IMR-90 (cell line): ENCODE measurements around the gene AQP6. TPM values are rescaled to one million over a fixed set of nuclear protein-coding genes. Genes with fewer than 3 reads are reported as not detected.

Experiments
- ATAC-seq: fragments of 200-7000 bp; cut with Tn5 transposase; 2 replicates; pipeline ENCODE4 v1.9.1; 2020; ENCODE audit warnings: low read depth, mild to moderate bottlenecking, moderate library complexity
- BruUV-seq: library from RNA; stranded (reverse); fragments of 400-500 nt; replicated peaks from 2 replicates; lab custom pipeline; 2021; lab: Mats Ljungman, UMichigan
- CTCF ChIA-PET: fragments of 300-600 bp; formaldehyde crosslinking; extraction: SDS; loops from one replicate; lab custom pipeline; 2021; ENCODE audit warnings: antibody characterized with exemption; lab: Yijun Ruan, JAX
- POLR2A ChIA-PET: fragments of 300-600 bp; sonication (Branson Sonifier 250); formaldehyde crosslinking; loops from one replicate; lab custom pipeline; 2022; ENCODE audit warnings: antibody characterized with exemption; ENCODE audit not compliant: unreplicated experiment; lab: Charles Lee
- DNase-seq: peaks from one replicate; pipeline ENCODE4 v3.0.0; 2013
- H2AFZ ChIP-seq: replicated peaks from 2 replicates; pipeline ENCODE3; 2013; ENCODE audit warnings: low read length, mild to moderate bottlenecking; ENCODE audit not compliant: poor library complexity
- H2AK5ac ChIP-seq: 2 replicates; pipeline ENCODE4 v1.6.1; 2013; ENCODE audit warnings: low read depth, low read length, inconsistent platforms
- H2AK9ac ChIP-seq: replicated peaks from 2 replicates; pipeline ENCODE3; 2013; ENCODE audit warnings: mild to moderate bottlenecking, low read depth, low read length, moderate library complexity; ENCODE audit not compliant: poor library complexity
- H2BK120ac ChIP-seq: 2 replicates; pipeline ENCODE4 v1.6.1; 2013; ENCODE audit warnings: low read depth, low read length, inconsistent platforms
- H2BK15ac ChIP-seq: 3 replicates; pipeline ENCODE4 v1.6.1; 2013; ENCODE audit warnings: low read depth, low read length, inconsistent platforms
- H2BK20ac ChIP-seq: 2 replicates; pipeline ENCODE4 v1.6.1; 2013; ENCODE audit warnings: low read depth, mild to moderate bottlenecking, inconsistent platforms, low read length, moderate library complexity
- H2BK5ac ChIP-seq: 2 replicates; pipeline ENCODE4 v1.6.1; 2013; ENCODE audit warnings: mild to moderate bottlenecking, low read depth, low read length, inconsistent platforms; ENCODE audit not compliant: poor library complexity, severe bottlenecking
- H3K14ac ChIP-seq: replicated peaks from 2 replicates; pipeline ENCODE4 v1.6.1; 2013; ENCODE audit warnings: low read depth, low read length, inconsistent platforms
- H3K18ac ChIP-seq: 2 replicates; pipeline ENCODE4 v1.6.1; 2013; ENCODE audit warnings: low read depth, low read length, control low read depth
- H3K23ac ChIP-seq: 2 replicates; pipeline ENCODE4 v1.6.1; 2013; ENCODE audit warnings: low read depth, low read length, inconsistent platforms
- H3K27ac ChIP-seq: 2 replicates; pipeline ENCODE4 v1.5.1; 2013; ENCODE audit warnings: mild to moderate bottlenecking, control low read depth, low read length; ENCODE audit not compliant: insufficient read depth
- H3K27me3 ChIP-seq: 2 replicates; pipeline ENCODE4 v1.6.1; 2013; ENCODE audit warnings: low read length; ENCODE audit not compliant: control insufficient read depth, insufficient read depth
- H3K36me3 ChIP-seq: 2 replicates; pipeline ENCODE4 v1.6.1; 2013; ENCODE audit warnings: low read length, mixed read lengths; ENCODE audit not compliant: control insufficient read depth, insufficient read depth
- H3K4ac ChIP-seq: 2 replicates; pipeline ENCODE4 v1.6.1; 2013; ENCODE audit warnings: low read depth, low read length, inconsistent platforms
- H3K4me1 ChIP-seq: 2 replicates; pipeline ENCODE4 v1.6.1; 2013; ENCODE audit warnings: low read length, mixed read lengths; ENCODE audit not compliant: control insufficient read depth, insufficient read depth
- H3K4me2 ChIP-seq: 2 replicates; pipeline ENCODE4 v1.6.1; 2013; ENCODE audit warnings: low read depth, mild to moderate bottlenecking, control low read depth, low read length, moderate library complexity
- H3K4me3 ChIP-seq: 2 replicates; pipeline ENCODE4 v1.5.1; 2013; ENCODE audit warnings: low read depth, mild to moderate bottlenecking, control low read depth, low read length, moderate library complexity; ENCODE audit not compliant: insufficient read depth
- H3K56ac ChIP-seq: 2 replicates; pipeline ENCODE4 v1.6.1; 2013; ENCODE audit warnings: low read length, inconsistent platforms; ENCODE audit not compliant: insufficient read depth; ENCODE audit errors: extremely low read depth
- H3K79me1 ChIP-seq, 2 experiments: 2 replicates each; pipeline ENCODE4 v1.6.1; 2013; ENCODE audit warnings: low read length in 2 of 2, inconsistent platforms in 1 of 2, low read depth in 1 of 2
- H3K9ac ChIP-seq: 2 replicates; pipeline ENCODE4 v1.6.1; 2013; ENCODE audit warnings: low read depth, low read length, control low read depth
- H3K9me1 ChIP-seq: 2 replicates; pipeline ENCODE4 v1.6.1; 2013; ENCODE audit warnings: low read length, inconsistent platforms; ENCODE audit not compliant: insufficient read depth
- H3K9me3 ChIP-seq: 2 replicates; pipeline ENCODE4 v1.6.1; 2013; ENCODE audit warnings: low read length; ENCODE audit not compliant: control insufficient read depth, insufficient read depth
- H4K20me1 ChIP-seq: 2 replicates; pipeline ENCODE4 v1.6.1; 2013; ENCODE audit warnings: low read length, inconsistent platforms; ENCODE audit not compliant: insufficient read depth
- H4K5ac ChIP-seq: 2 replicates; pipeline ENCODE4 v1.6.1; 2013; ENCODE audit warnings: mild to moderate bottlenecking, low read depth, low read length, control low read depth
- H4K8ac ChIP-seq, 2 experiments: 2 replicates each; pipeline ENCODE4 v1.6.1; 2013; ENCODE audit warnings: low read depth in 2 of 2, low read length in 2 of 2, control low read depth in 1 of 2, inconsistent platforms in 1 of 2
- H4K91ac ChIP-seq: 2 replicates; pipeline ENCODE4 v1.6.1; 2013; ENCODE audit warnings: low read depth, low read length, inconsistent platforms; ENCODE audit not compliant: insufficient read depth
- BHLHE40 ChIP-seq: fragments of 150-350 bp; IDR thresholded peaks from 2 replicates; pipeline ENCODE4 v1.6.1; 2016; ENCODE audit warnings: mild to moderate bottlenecking, low read depth, low read length
- CEBPB ChIP-seq: IDR thresholded peaks from 2 replicates; pipeline ENCODE4 v1.6.1; 2012; ENCODE audit warnings: low read depth, low read length, improper control_type of control experiment
- FOS ChIP-seq: fragments of 150-350 bp; IDR thresholded peaks from 2 replicates; pipeline ENCODE4 v1.6.1; 2016; ENCODE audit warnings: low read depth, low read length
- MXI1 ChIP-seq: IDR thresholded peaks from 2 replicates; pipeline ENCODE4 v1.6.1; 2012; ENCODE audit warnings: low read depth, mild to moderate bottlenecking, low read length, moderate library complexity, borderline replicate concordance
- RFX5 ChIP-seq: IDR thresholded peaks from 2 replicates; pipeline ENCODE4 v1.8.0; 2012; ENCODE audit warnings: low read depth, mild to moderate bottlenecking, low read length, moderate library complexity
- SMC3 ChIP-seq: fragments of 150-350 bp; IDR thresholded peaks from 2 replicates; pipeline ENCODE4 v1.6.1; 2016; ENCODE audit warnings: low read depth, mild to moderate bottlenecking, antibody characterized with exemption, low read length, moderate library complexity
- WGBS, 2 experiments: methylation state at CpG; one replicate each; pipeline versions ENCODE4 v1.1.5 to v1.1.7; 2013; ENCODE audit warnings: missing lambda C conversion rate in 2 of 2; ENCODE audit not compliant: insufficient read length in 1 of 2; ENCODE audit errors: extremely low coverage in 2 of 2; 5-methylcytosine and 5-hydroxymethylcytosine counted together
- dilution Hi-C: fragments of 300-500 bp; cut with HindIII; formaldehyde crosslinking; loops from one replicate; pipeline ENCODE4 v1.14.3; 2018; ENCODE audit warnings: low sequenced_read_pairs; ENCODE audit not compliant: unreplicated experiment
- in situ Hi-C: fragments of 300-500 bp; cut with MboI; formaldehyde crosslinking; loops from 3 replicates; pipeline ENCODE4 v1.14.3; 2019; ENCODE audit warnings: low sequenced_read_pairs, inconsistent platforms, mixed read lengths
- intact Hi-C: fragments of 100-400 bp; cut with micrococcal nuclease; formaldehyde crosslinking; loops from 2 replicates; pipeline ENCODE4 v1.10.0; 2022
- polyA plus RNA-seq, 3 experiments: library from polyadenylated mRNA; depleted of rRNA; stranded (reverse); fragments of >200 nt; gene quantifications; 2 replicates each; pipeline ENCODE4 v1.2.3, GENCODE V29; 2012; ENCODE audit warnings: low replicate concordance in 1 of 3
- total RNA-seq: library from RNA; depleted of rRNA; stranded (reverse); fragments of >200 nt; gene quantifications from 2 replicates; pipeline ENCODE4 v1.2.3, GENCODE V29; 2012
- TF ChIP-seq, protein P1 (sequence below): fragments of 150-350 bp; IDR thresholded peaks from 2 replicates; pipeline ENCODE4 v1.6.1; 2016; ENCODE audit warnings: low read depth, mild to moderate bottlenecking, low read length, moderate library complexity, borderline replicate concordance

AQP6 gene
- total and polyA plus RNA-seq, 2 of the 4 experiments (the other 2 are of a cell fraction): not detected

DNA sequence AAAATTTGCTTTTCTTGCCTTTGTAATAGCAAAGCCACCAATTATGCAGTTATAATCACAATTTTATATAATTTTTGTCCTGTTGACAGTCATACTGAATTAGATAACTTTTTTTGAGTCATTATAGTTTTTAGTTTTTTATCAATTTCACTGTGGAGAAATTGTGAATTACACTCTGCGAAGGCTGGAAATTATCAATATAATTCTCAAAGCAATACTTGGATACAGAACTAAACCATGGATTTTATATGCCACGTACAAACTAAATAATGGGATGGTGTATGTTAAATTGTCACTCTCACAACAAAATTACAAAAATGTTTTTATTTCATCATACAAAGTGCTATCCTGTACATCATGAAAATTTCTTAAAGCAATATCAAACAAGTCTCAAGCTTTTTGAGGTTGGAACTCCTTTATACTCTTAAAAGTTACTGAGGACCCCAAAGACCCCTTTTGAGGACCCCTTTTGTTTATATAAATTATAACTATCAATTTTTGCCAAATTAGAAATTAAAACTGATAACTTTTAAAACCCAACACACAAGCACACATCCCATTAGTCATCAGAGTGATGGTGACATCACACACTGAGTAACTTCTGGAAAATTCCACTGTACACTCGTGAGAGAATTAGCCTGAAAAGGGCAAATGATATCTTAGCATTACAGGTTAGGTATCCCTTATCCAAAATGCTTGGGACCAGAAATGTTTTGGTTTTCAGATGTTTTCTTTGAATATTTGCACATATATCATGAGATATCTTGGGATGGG, 42.0 kb upstream of the AQP6 start:
- Histone ChIP-seq H3K18ac (no peak overlapping the region), H3K4me2 (no peak overlapping the region), H4K8ac (no peak overlapping the region), H4K5ac (no peak overlapping the region), H3K9ac (no peak overlapping the region), H3K79me1 (no peaks in the 10 kb centered on the region), H3K36me3 (no peaks in the 10 kb centered on the region), H2BK120ac (no peak overlapping the region), H3K56ac (no peak overlapping the region), H3K9me3 (no peaks in the 10 kb centered on the region), H3K4me1 (peaks cover 2% of the 10 kb centered on the region; the same call in 1 of the 2 replicates), H2AK5ac (no peak overlapping the region), H2AFZ (no peak overlapping the region), H2AK9ac (no peak overlapping the region), H3K27ac (no peak overlapping the region), H2BK20ac (no peak overlapping the region; the same call in 1 of the 2 replicates), H4K20me1 (no peaks in the 10 kb centered on the region), H3K23ac (no peak overlapping the region), H2BK15ac (no peak overlapping the region), H2BK5ac (no peak overlapping the region), H3K9me1 (no peaks in the 10 kb centered on the region), H3K14ac (no peak overlapping the region), H3K4ac (no peak overlapping the region), H3K4me3 (no peak overlapping the region), H4K91ac (no peak overlapping the region), H3K27me3 (no peaks in the 10 kb centered on the region; the same call in 1 of the 2 replicates)
- POLR2A ChIA-PET: no interaction called here
- no CpG with 5 or more reads among the region's 3 CpGs for WGBS, 2 experiments
- no TSS peak for BruUV-seq
- peak; percentile 82 for ATAC-seq
- intact Hi-C loops: no loop called here
- CTCF ChIA-PET: interaction anchor here (1.1 to 2.0 kb wide), 2 partner anchors 12 to 16 kb away, joined by 3 to 7 read pairs; no protein-coding TSS in a partner anchor
- dilution Hi-C loops: no loop called here
- in situ Hi-C loops: no loop called here
- peak; percentile 83 for DNase-seq
- TF ChIP-seq MXI1 (no peak), RFX5 (no peak), FOS (peak; percentile 70), CEBPB (peak; percentile 31; the same call in 1 of the 2 replicates), SMC3 (no peak), BHLHE40 (no peak)
- TF ChIP-seq, protein P1, sequence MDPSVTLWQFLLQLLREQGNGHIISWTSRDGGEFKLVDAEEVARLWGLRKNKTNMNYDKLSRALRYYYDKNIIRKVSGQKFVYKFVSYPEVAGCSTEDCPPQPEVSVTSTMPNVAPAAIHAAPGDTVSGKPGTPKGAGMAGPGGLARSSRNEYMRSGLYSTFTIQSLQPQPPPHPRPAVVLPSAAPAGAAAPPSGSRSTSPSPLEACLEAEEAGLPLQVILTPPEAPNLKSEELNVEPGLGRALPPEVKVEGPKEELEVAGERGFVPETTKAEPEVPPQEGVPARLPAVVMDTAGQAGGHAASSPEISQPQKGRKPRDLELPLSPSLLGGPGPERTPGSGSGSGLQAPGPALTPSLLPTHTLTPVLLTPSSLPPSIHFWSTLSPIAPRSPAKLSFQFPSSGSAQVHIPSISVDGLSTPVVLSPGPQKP: no peak
